Measurements from ENCODE around the gene PGAM5. TPM values are rescaled to one million over a fixed set of nuclear protein-coding genes. Genes with fewer than 3 reads are reported as not detected.

Gene PGAM5
- total RNA-seq, 2 donors from 2014 or later: 33.3 to 85.6 TPM

DNA sequence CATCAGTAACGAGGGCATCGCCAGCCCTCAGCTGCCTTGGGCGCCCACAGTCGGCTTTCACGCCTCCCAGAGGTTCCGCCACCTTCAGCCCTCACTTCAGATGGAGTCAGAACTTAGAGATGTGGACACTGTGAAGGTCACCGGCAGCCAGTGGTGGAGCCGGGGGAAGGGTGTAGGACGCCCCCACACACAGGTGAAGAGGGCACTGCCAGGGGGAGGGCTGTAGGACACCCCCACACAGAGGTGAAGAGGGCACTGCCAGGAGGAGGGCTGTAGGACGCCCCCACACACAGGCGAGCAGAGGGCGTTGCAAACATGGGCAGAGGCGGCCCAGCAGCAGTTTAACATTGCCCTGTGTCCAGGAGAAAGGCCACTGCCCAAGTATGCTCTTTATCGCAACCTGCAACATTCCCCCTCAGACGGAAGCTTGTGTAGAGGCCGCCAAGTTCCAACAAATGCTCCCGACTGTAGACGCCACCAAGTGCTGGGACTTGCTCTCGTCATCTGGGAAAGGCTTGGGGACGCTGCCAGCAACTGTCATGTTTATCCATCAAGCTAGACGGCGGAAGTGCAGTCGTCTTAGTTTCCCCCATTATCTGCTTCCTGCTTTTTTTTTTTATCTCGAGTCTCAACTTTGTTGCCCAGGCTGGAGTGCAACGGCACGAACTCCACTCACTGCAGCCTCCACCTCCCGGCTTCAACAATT lies 55.9 kb downstream of the PGAM5 start:
- Histone ChIP-seq H3K27me3 (no peaks in the 10 kb centered on the region), H3K4me3 (no peak overlapping the region), H3K9me3 (no peaks in the 10 kb centered on the region), H3K36me3 (peaks cover 6% of the 10 kb centered on the region), H3K9ac (ENCODE audit: low read depth in 2 of 2, low read length in 2 of 2) (no peak overlapping the region), H3K4me1 (no peaks in the 10 kb centered on the region), H3K27ac (no peak overlapping the region)
- peak; percentile 50 for DNase-seq
- no peak for TF ChIP-seq CTCF (IDR thresholded peaks at IDR 0.05)
- intact Hi-C loops (cut with DNase I): loop anchor here (10.0 kb wide), 1 partner anchor 138 kb away; no protein-coding TSS in a partner anchor

- H3K4me3 ChIP-seq: no peak overlapping the region
- no peaks in the 10 kb centered on the region for H3K9me3 ChIP-seq
- no peak for DNase-seq
- intact Hi-C loops (cut with DNase I): no loop called here
- no peaks in the 10 kb centered on the region for H3K27me3 ChIP-seq
- no peak overlapping the region for H3K27ac ChIP-seq
- H3K9ac ChIP-seq (ENCODE audit: low read depth in 2 of 2, low read length in 2 of 2): no peak overlapping the region
- H3K36me3 ChIP-seq: peaks cover 14% of the 10 kb centered on the region
- TF ChIP-seq CTCF (IDR thresholded peaks at IDR 0.05): no peak
- no peaks in the 10 kb centered on the region for H3K4me1 ChIP-seq
Measured at GRCh38 chr12:132771126-132771838, 60.6 kb downstream of the PGAM5 start.

Other genes with a start within 250 kb of the PGAM5 start
- 100 to 1,000 TPM in 1 of 2 donors, 10 to 100 TPM in 1; 51.9 to 101 TPM for gene FBRSL1, start 220.7 kb upstream of the PGAM5 start, total RNA-seq
- gene LRCOL1, start 100.3 kb upstream of the PGAM5 start, total RNA-seq: under 1 TPM in 1 of 2 donors, not detected in 1; 0.47 TPM
- under 1 TPM in 1 of 2 donors, not detected in 1; 0.24 TPM for gene P2RX2, start 92.1 kb upstream of the PGAM5 start, total RNA-seq
- 10 to 100 TPM; 34.5 to 96.1 TPM for gene POLE, start 23.5 kb upstream of the PGAM5 start, total RNA-seq
- 10 to 100 TPM; 64.1 to 82.7 TPM for gene PXMP2, start 23.3 kb upstream of the PGAM5 start, total RNA-seq
- 10 to 100 TPM; 33.7 to 41.8 TPM for gene ANKLE2, start 51.0 kb downstream of the PGAM5 start, total RNA-seq
- gene GOLGA3, start 118.0 kb downstream of the PGAM5 start, total RNA-seq: 10 to 100 TPM; 70.3 to 96.5 TPM
- gene CHFR, start 176.8 kb downstream of the PGAM5 start, total RNA-seq: 10 to 100 TPM; 37.8 to 41.4 TPM
- gene ZNF605, start 245.5 kb downstream of the PGAM5 start, total RNA-seq: 1 to 10 TPM; 7.5 to 8.3 TPM